ENCODE results near the gene PIGZ.

Gene PIGZ

DNA sequence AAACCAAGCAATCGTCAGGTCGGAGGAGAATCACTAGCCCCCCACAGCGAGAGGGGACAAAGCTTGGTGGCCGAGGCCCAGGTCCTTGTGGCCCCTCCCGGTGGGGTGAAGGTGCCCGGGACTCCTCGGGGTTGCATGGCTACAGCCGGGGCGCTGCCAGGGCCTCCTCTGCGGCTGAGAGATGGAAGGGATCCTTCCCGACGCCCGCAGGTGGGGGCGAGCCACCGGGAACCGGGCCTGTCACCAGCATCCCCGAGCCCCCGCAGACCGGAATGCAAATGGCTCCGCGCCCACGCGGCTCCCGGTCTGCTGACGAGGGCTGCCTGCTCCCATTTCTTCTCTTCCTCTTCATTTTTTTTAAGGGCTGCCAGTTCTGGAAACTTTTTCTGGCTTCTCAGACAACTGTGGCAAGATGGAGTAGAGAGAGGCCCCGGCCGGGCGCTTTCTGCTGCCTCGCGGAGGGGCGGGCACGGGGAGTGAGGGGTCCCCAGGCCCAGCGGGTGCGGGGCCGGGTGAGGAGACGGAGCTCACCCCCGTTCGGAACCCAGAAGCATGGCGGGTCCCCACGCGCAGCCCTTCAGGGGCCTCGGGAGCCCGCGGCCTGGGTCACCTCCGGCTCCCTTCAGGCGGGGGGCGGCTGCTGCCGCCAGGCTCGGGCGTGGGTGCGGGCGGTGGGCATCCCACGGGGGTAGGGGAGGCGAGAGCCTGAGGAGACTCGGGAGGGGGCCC is 33.5 kb upstream of the PIGZ start:
- no peak for DNase-seq (ENCODE audit: low read depth)

DNA sequence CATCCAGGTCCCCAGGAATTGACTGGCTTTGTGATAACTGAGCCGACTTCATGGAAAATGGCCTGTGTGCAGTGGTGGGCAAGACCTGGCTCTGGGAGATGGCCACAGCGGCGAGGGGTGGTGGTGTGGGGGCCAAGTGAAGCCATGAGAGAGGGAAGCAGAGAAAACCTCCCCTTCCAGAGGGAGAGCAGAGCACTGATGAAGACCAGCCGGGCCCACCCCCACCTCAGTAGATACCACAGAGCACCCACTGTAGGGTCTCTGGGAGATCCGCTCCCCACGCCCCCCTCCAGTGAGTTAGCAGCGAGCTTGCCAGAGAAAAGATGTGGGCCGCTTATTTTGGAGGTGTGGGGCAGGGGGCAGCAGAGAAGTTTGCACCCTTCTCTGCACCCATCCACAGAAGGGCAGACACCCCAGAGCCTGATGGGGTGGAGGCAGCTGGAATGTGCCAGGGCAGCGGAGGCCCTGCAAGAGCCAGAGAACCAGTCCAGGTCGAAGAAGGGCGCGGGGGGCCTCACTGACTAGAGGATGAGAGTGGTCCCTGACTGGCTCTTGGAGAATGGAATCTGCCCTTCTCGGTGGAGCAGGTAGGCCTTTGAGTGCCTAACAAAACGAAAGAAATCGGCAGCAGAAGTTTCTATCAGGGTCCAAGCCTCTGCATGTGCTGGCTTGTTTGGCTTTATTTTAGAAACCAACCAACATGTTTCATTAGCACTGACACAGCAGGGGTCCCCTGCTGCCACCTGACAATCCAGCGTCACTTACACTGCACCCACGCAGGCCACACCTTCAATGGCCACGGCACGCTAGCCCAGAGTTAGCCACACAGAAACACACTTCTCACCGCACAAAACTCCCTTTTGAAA is 32.7 kb upstream of the PIGZ start:
- no peak for DNase-seq (ENCODE audit: low read depth)

DNA sequence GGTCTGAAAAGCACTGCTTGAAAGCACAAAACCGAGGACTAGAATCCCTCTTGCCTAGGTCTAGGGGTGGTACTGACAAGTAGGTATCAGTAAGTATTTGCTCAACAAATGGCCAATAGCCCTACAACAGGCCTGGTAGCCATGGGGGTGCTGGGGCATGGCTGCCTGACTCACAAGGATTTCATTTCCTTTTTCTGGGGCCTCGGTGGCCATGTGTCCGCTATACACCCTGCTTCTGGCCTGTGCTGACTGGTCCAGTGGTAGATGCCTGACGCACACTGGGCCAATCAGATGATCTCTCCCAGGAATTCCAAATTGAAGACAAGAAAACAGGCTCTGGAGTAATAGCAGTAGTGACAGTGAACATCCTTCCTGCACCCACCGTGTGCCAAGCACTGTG is 31.6 kb upstream of the PIGZ start:
- peak; percentile 40 for DNase-seq (ENCODE audit: low read depth)

DNA sequence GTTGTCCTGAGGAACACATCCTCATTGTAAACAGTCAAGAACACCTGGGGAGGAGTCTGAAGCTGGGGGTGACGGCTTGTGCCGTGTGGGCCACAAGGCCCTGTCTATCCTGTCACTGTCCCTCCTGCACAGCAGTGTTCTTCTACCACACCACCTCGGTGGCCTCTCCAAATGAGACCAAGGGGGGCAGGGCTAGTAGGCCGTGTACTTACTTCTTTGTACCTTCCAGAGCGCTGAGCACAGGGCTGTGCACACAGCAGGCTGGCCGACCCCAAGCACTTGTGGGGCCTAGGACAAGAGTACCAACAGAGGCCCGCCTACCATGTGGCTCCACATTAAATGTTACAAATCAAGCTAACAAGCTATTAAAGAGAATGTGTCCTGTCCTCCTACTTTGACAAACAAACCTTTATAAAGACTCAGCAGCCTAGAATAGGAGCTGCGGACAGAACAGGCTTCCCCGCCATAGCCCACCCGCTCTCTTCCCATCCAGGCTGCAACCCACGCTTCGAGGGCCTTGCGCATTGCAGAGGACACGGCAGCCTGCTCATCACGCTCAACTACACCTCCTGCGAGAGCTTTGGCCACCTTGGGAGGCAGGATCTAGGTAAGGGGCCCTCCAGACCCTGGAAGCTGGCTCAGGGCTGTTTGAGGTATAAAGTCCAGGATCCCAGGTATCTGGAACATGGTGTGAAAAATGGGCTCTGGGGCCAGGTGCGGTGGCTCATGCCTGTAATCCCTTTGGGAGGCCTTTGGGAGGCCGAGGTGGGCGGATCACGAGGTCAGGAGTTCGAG is 30.5 kb upstream of the PIGZ start:
- no peak for DNase-seq (ENCODE audit: low read depth)

DNA sequence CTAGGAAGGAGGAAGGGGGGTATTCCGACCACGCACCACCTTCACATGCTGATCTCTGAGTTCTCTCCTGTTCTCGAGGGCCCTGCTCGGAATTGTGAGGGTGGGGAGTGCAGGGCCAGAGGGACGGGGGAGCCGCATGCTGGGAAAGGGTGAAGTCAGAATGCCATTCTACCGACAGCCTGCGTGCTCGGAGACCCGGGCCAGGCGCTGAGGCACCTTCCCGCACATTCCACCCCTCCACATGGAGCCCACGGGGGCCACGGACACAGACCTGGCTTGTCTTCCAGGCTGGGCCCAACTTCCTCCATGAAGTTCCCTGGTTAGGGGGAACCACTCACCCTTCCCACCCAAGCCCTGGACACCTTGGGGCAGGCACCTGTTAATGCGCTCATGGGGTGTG is 28.7 kb upstream of the PIGZ start:
- DNase-seq (ENCODE audit: low read depth) = no peak

DNA sequence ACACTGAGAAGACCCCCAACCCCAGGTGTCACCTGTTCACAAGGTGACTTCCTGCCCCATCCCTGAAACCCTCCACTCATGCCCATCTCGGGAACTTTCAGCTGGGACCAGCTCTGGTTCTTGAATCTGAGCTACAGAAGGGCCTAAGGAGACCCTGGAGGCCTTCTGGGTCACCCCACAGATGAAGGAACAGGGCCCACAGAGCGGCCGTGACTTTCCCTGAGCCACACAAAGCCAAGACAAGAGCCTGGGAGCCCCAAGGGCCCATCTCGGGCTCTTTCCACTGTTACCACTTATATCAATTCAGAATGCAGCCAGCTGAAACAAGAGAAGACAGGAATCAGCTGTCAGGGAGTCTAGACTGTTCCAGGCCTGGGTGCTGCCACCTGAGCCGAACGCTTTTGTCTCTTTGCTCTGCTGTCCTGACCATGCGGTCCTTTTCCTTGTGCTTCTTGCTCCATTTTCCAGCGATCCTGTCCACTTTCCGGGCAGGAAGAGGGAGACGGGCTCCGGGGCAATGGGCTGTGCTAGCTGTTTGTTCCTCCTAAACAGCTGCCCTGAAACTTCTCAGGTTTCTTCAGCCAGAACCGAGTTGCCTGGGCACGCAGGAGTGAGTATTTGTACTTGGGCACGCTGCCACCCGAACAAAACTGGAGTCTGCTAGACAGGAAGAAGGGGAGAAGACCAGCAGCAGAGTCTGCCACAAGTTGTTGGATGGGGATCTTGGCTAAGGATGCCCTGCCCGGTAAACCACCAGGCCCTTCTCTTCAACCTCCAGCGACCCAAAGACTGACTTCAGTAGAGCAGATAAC is 28.0 kb upstream of the PIGZ start:
- DNase-seq (ENCODE audit: low read depth) = no peak

DNA sequence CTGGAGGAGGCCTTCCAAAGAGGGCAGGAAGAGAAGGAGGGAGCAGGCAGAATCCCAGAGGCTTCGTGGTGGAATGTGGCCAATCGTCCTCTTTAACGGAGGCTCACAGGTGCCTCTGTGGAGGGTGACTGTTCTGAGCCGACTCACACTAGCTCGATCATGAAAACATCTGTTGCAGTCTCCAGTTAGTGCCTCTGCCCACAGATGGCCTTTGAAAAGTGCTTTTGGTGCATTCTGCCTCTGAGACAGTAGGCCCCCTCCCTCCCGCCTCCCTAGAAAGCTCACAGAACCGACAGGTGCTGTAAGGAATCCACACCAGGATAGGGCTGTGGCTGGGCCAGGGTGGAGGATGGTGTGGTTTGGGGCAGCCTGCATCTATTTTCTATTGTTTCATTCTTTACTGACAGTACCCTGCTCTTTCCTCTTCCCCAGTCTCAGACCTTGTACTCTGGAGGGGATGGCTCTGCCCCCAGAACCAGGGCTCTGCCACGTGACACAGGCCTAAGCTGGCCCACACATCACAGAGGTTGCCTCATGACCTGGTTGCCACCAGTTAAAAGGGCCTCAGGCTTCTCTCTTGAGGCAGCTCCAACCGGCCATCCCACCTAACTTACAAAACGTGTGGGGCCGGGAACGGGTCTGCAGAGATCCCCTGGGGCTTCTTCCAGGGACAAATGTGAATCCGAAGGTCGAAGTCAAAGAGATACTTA is 27.2 kb upstream of the PIGZ start:
- DNase-seq (ENCODE audit: low read depth) = no peak

DNA sequence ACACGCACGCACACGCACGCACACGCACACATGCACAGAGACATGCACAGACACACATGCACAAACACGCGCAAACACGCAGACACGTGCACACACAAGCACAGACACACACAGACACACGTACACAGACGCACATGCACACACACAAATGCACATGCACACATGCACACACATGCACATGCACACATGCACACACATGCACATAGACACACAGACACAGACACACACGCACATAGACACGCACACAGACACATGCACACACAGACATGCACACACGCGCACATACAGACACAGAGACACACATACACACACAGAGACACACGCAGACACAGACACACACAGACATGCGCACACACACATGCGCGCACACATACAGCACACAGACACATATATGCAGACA is 26.4 kb upstream of the PIGZ start:
- no peak for DNase-seq (ENCODE audit: low read depth)

DNA sequence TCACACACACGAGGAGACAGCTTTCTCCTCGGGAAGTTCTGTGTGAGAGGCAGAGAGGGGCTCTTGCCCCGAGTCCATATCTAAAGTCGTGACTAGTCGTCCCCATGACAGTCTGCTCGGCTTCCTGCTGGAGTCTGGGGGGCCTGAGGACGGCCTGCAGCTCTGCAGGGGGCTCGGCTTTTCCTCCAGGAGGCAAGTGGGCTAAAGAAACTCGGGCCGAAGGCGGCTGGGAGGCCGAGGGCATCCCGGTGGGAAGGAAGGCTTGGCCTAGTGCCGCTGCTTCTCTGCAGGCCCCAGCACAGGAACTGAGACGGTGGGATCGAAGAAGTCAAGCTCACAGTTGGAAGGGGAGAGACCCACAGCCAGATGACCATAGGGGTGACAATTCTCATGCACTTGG is 25.4 kb upstream of the PIGZ start:
- no peak for DNase-seq (ENCODE audit: low read depth)

DNA sequence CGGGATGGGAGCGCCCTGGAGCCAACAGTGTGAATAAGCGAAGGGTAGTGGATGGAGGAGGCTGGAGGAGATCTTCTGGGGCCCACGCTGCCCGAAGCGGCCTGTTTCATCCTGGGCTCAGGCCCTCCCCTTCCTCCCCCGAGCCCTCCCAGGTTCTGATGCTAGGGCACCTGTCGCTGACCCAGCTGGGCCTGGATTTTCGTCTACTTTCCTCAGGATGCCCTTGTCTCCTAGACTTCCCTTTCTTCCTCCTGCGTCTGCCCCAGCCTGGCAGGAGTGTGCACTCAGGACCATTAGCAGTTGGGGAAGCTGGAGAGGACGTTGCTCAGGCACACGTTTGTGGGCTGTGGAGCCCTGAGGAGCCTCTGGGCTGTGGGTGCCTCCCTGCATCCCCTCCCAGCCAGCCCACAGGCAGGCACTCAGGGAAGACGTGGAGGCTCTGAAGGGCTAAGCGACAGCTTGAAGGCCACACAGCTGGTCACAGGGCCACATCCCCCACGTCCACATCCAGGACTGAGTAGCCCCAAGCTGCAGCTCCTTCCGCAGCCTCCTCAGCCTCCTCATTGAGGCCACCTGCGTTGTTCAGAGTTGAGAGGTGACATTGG is 23.9 kb upstream of the PIGZ start:
- no peak for DNase-seq (ENCODE audit: low read depth)

DNA sequence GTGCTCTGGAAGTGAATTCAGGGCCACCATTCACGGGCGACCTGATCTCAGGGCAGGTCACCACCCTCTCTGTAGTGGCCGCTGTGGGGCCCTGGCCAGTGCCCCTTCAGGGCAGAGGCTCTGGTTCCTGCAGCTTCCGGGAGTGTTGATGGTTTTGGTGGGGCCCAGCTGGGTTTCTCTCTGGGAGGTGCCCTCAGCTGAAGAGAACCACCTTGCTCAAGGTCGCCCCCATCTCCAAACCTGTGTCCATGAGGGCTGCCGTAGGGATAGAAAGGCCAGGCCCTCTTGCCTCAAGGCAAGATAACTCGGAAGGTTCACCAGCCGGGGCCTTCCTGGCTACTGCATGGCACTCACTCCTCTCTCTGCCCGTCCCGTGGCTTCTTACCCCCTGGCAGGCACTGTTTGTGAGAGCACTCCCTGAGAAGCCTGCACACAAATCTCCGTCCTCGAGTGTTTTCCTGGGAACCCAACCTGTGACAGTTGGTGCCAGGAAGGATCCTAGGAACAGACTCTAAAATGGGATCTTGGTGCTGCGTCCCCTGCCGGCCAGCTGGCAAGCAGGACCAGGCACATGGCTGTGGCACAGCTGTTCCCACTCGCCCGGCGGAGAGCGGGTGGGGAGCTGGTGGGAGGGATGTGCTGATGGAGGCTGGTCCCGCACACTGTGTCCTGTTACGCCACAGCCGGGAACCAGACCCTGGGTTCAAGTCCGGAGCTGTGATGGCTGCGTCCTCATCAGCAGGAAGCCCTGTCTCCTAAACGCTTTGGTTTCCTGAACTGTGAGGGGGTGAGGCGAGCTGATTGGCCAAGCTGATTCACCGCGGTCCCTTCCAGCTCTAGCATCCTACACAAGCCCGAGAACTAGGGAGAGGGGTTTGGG is 23.2 kb upstream of the PIGZ start:
- DNase-seq (ENCODE audit: low read depth) = no peak

DNA sequence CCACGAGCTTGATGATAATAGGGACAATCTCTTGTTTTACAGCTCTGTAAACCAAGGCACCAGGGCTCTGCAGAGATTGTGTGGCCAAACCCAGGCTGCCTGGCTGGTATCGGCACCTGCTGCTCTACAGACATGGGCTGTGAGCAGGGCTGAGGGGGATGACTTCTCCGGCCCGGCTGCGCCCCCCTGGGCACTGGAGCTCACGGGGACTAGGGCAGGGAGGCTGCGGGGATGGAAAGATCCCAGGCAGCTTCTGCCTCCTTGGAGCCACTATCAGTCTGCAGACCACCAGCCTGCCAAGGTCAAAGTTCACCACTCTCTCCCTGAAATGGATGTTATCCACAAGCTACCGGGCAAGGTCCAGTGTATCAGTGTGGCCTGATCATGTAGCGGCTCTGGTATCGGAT is 22.0 kb upstream of the PIGZ start:
- no peak for DNase-seq (ENCODE audit: low read depth)

DNA sequence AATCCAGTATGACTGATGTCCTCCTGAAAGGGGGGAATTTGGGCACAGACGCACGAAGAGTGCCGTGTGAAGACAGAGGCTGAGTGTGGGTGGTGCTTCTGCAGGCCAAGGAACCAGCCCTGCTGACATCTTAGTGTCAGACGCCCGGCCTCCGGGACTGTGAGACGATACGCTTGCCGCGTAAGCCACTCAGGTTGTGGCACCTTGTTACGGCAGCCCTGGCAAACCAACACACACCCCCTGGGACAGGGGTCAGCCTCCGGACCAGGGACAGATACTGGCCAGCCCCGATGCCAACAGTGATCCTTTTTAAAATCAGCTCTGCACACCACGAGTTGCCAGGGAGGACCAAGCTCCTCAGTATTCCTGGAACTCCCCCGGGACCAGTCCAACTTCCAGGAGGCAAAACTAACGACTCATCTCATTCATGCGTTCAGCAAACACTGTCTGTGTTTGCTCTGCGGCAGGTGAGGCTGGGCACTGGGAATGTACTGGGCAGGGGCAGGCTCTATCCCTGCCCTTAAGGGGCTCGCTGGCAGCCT is 21.2 kb upstream of the PIGZ start:
- no peak for DNase-seq (ENCODE audit: low read depth)

DNA sequence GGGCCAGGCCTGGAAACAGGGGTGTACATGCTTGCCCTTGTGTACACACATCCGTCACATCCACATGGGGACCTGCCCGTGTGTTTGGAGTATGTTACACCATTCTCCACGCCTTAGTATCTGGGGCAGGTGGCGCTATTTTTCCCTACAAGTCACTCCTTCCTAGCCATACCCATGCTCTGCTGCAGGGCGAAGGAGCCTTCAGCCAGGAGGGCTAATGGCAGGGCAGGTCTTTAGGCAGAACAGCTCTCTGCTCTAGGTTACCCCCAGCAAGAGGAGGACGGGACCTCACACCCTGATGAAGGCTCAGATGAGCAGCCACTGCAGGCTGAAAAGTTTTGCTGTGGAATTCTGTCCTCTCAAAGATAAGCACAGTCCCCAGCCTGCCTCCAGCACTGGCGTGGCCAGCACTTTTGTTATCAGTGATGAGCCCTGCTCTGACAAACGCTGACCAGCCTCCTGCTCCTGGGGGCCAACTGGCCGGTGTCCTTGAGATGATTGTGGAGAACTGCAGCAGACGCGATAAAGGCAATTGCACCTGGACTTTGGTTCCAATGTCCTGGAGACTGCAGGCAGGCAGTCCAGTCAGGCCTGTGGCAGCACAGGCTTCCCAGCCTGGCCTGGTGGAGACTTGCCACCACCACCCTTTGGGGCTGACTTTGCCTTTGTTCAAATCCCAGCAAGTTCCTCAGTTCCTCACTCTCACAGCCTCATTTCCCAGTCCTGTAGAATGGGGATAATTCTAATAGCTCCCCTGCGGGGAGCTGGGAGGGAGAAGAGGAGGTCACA is 19.8 kb upstream of the PIGZ start:
- DNase-seq (ENCODE audit: low read depth) = no peak

DNA sequence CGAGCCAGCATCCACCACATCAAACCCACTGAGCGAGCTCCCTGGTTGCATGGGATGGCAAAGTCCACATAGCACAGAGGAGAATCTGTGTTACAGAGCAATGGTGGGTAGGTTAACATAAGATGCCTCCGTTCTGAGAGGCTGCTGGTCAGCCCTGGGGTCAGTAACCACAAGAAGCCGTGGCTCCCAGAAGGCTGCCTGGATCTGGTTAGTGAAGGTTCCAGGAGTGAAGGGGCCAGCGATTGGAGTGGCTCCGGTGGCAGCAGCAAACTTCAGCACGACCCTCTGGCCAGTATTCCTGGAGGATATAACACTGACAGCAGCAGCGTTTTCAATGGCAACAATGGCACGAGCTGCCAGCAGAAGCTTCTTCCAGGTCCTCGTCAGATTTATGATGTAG is 18.4 kb upstream of the PIGZ start:
- no peak for DNase-seq (ENCODE audit: low read depth)

DNA sequence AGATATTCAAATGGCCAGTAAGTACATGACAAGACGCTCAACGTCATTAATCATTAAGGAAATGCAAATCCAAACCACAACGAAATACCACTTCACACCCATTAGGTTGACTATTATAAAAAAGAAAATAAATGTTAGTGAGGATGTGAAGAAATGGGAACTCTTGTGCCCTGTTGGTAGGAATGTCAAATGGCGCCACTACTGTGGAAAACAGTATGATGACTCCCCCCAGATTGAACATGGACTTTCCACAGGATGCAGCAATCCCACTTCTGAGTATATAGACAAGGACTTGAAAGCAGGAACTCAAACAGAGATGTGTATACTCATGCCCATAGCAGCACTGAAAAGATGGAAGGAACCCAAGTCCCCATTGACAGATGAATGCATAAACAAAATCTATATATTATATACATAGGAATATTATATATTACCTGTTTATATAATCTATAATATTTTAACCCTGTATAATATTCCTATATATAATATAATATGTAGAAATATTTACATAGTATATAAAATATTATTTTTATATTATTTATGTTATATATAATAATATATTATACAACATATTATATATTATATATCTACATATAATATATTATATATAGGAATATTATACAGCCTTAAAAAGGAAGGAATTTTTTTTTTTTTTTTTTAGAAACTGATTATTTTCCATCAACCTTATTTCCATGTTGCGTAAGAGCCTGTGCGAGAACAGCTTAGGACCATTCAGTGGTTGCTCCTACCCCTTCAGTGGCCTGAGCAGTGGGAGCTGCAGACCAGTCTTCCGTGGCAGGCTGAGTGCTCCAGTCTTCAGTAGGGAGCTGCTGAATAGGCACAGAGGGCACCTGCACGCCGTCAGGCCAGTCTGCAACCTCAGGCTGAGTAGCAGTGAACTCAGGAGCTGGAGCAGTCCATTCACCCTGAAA is 17.6 kb upstream of the PIGZ start:
- DNase-seq (ENCODE audit: low read depth) = peak; percentile 30

DNA sequence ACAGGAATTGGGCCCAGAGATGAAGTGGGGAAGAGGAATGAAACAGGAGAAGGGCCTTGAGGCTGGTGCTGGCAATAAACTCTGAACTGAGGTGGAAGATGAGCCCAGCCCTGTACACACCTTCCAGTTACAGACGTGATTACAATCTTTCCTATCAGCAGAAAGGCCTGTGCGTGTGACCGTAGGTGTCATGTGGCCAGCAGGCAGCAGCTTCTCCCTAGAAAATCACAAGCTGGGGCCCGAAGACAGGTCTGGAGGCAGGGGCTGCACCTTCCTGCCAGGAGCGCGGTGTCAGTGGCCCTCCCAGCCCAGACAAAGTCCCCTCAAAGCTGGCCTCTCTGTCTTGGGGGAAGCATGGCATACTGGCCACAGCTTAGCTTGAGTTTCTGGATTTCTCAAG is 16.7 kb upstream of the PIGZ start:
- no peak for DNase-seq (ENCODE audit: low read depth)

DNA sequence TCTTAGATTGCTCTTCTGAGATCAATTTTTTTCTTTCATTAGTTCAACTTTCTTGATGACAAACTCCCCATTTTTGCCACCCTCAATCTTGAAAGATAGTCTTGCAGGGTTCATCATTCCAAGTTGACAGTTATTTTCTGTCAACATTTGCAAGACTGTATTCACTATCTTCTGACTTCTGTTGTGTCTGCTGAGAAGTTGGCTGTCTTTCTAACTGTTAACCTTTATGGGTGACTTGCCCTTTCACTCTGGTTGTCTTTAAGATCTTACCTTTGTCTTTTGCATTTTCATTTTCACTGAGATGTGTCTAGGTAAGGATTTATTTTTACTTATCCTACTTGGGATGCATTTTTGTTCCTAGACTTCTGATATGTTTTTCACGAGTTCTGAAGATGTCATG is 14.6 kb upstream of the PIGZ start:
- DNase-seq (ENCODE audit: low read depth) = no peak
